Raji (cell line): ENCODE measurements around the gene SAMD3.

ENCODE experiments used
- POLR2A ChIP-seq: IDR thresholded peaks from 2 replicates; pipeline ENCODE4 v1.6.1; 2011; ENCODE audit warnings: low read depth, low read length, control low read depth; ENCODE audit not compliant: insufficient read depth

Gene SAMD3

GRCh38 chr6:130212215-130212874 lies 10.4 kb downstream of the SAMD3 start:
- no peak for TF ChIP-seq POLR2A

GRCh38 chr6:130211691-130212090 lies 11.1 kb downstream of the SAMD3 start:
- TF ChIP-seq POLR2A, result no peak

GRCh38 chr6:130207979-130208649 lies 14.6 kb downstream of the SAMD3 start:
- no peak for TF ChIP-seq POLR2A

GRCh38 chr6:130206479-130206878 lies 16.3 kb downstream of the SAMD3 start:
- TF ChIP-seq POLR2A, result no peak

GRCh38 chr6:130204322-130204721 lies 18.4 kb downstream of the SAMD3 start:
- no peak for TF ChIP-seq POLR2A

GRCh38 chr6:130203370-130203769 lies 19.4 kb downstream of the SAMD3 start:
- no peak for TF ChIP-seq POLR2A

GRCh38 chr6:130202782-130203181 lies 20.0 kb downstream of the SAMD3 start:
- no peak for TF ChIP-seq POLR2A

- no peak for TF ChIP-seq POLR2A
Observed at GRCh38 chr6:130200020-130200419, 22.7 kb downstream of the SAMD3 start.

- TF ChIP-seq POLR2A, result no peak
Observed at GRCh38 chr6:130198483-130199035, 24.2 kb downstream of the SAMD3 start.

- TF ChIP-seq POLR2A, result no peak
Observed at GRCh38 chr6:130190701-130191690, 31.8 kb downstream of the SAMD3 start.

GRCh38 chr6:130189531-130190397 lies 33.0 kb downstream of the SAMD3 start:
- no peak for TF ChIP-seq POLR2A

GRCh38 chr6:130188207-130188899 lies 34.4 kb downstream of the SAMD3 start:
- no peak for TF ChIP-seq POLR2A

GRCh38 chr6:130187335-130188206 lies 35.2 kb downstream of the SAMD3 start:
- no peak for TF ChIP-seq POLR2A

GRCh38 chr6:130185658-130186057 lies 37.1 kb downstream of the SAMD3 start:
- TF ChIP-seq POLR2A, result no peak
